NCI-H2171 treated with DMSO at 0.1 percent for 48 hours (cell line): ENCODE measurements around the gene DCANP1.

Source experiments
- DNase-seq: peaks from one replicate; lab custom pipeline; 2025; lab: John Stamatoyannopoulos, UW

The DCANP1 gene

GRCh38 chr5:135423146-135423845 is 23.9 kb downstream of the DCANP1 start:
- no peak for DNase-seq

GRCh38 chr5:135422419-135422818 is 24.7 kb downstream of the DCANP1 start:
- no peak for DNase-seq

- no peak for DNase-seq
These were observed 30.1 kb downstream of the DCANP1 start for GRCh38 chr5:135417083-135417482.

- no peak for DNase-seq
These were observed 42.1 kb downstream of the DCANP1 start for GRCh38 chr5:135405082-135405481.

- DNase-seq = no peak
These were observed 45.1 kb downstream of the DCANP1 start for GRCh38 chr5:135402031-135402430.

- DNase-seq = peak; percentile 74
These were observed 46.3 kb downstream of the DCANP1 start for GRCh38 chr5:135400866-135401265.

GRCh38 chr5:135399794-135400542 is 47.2 kb downstream of the DCANP1 start:
- DNase-seq = no peak

- DNase-seq = peak; percentile 57
These were observed 48.0 kb downstream of the DCANP1 start, which contains the start of gene MACROH2A1 for GRCh38 chr5:135398855-135399793. Gene MACROH2A1 (minus strand): TSS chr5:135399231. CDS start chr5:135389093, 10,138 bp downstream.

- peak; percentile 7 for DNase-seq
These were observed 48.8 kb downstream of the DCANP1 start for GRCh38 chr5:135398160-135398854.

- DNase-seq = no peak
These were observed 50.1 kb downstream of the DCANP1 start for GRCh38 chr5:135397084-135397483.

GRCh38 chr5:135396459-135397055 is 50.6 kb downstream of the DCANP1 start:
- no peak for DNase-seq

- DNase-seq = no peak
These were observed 51.3 kb downstream of the DCANP1 start for GRCh38 chr5:135395866-135396265.

GRCh38 chr5:135395451-135395850 is 51.7 kb downstream of the DCANP1 start:
- DNase-seq = no peak
